WTC11 (cell line): Measurements from ENCODE around the gene SLC25A21. TPM values are rescaled to one million over a fixed set of nuclear protein-coding genes. Genes with fewer than 3 reads are reported as not detected.

Source experiments
- ATAC-seq: fragments of 200-7000 bp; cut with Tn5 transposase; 2 replicates; pipeline ENCODE4 v1.10.0; 2021; ENCODE audit warnings: mild to moderate bottlenecking, moderate library complexity
- CTCF ChIA-PET: fragments of 300-600 bp; sonication (Branson Sonifier 250); formaldehyde crosslinking; loops from one replicate; lab custom pipeline; 2021; ENCODE audit warnings: antibody characterized with exemption; lab: Charles Lee
- POLR2A ChIA-PET: fragments of 350-600 bp; sonication (Branson Sonifier 250); formaldehyde crosslinking; loops from one replicate; lab custom pipeline; 2021; ENCODE audit warnings: antibody characterized with exemption; lab: Charles Lee
- DNase-seq: peaks from one replicate; pipeline ENCODE4 v3.0.0; 2021; ENCODE audit warnings: low spot score
- H3K27ac Mint-ChIP-seq: 2 replicates; pipeline ENCODE4 v1.8.0; 2021; ENCODE audit warnings: mixed read lengths
- H3K27me3 Mint-ChIP-seq: 2 replicates; pipeline ENCODE4 v1.8.0; 2021; ENCODE audit warnings: low read depth, mild to moderate bottlenecking, moderate library complexity, mixed read lengths
- H3K36me3 Mint-ChIP-seq: 2 replicates; pipeline ENCODE4 v1.8.0; 2021; ENCODE audit warnings: mixed read lengths
- H3K4me1 Mint-ChIP-seq: 2 replicates; pipeline ENCODE4 v1.8.0; 2022; ENCODE audit warnings: mixed read lengths
- H3K4me3 Mint-ChIP-seq: 2 replicates; pipeline ENCODE4 v1.8.0; 2021; ENCODE audit warnings: mild to moderate bottlenecking, moderate library complexity, mixed read lengths
- H3K9me3 Mint-ChIP-seq: 2 replicates; pipeline ENCODE4 v1.8.0; 2021; ENCODE audit warnings: mixed read lengths
- ATF1 ChIP-seq: sonication (generic); formaldehyde crosslinking; IDR thresholded peaks from 2 replicates; pipeline ENCODE4 v1.8.1; 2023; ENCODE audit warnings: mild to moderate bottlenecking, moderate library complexity, missing genetic modification reagents
- HMGA2 ChIP-seq: fragments of 250-450 bp; sonication (Bioruptor Pico); IDR thresholded peaks from 2 replicates; pipeline ENCODE4 v1.4.0; 2021; ENCODE audit warnings: mild to moderate bottlenecking, moderate library complexity
- SMAD3 ChIP-seq: sonication (generic); formaldehyde crosslinking; IDR thresholded peaks from 2 replicates; pipeline ENCODE4 v1.8.0; 2022; ENCODE audit warnings: missing genetic modification reagents, mild to moderate bottlenecking, borderline replicate concordance
- SMAD4 ChIP-seq: sonication (generic); formaldehyde crosslinking; IDR thresholded peaks from 2 replicates; pipeline ENCODE4 v1.8.0; 2022; ENCODE audit warnings: mild to moderate bottlenecking, missing genetic modification reagents
- SP1 ChIP-seq: sonication (generic); formaldehyde crosslinking; conservative IDR thresholded peaks from 2 replicates; pipeline ENCODE4 v1.8.1; 2022; ENCODE audit warnings: missing genetic modification reagents
- ZNF219 ChIP-seq: sonication (generic); formaldehyde crosslinking; IDR thresholded peaks from 2 replicates; pipeline ENCODE4 v1.8.0; 2023; ENCODE audit warnings: missing genetic modification reagents, mild to moderate bottlenecking, borderline replicate concordance
- ZNF396 ChIP-seq: fragments of 250-450 bp; sonication (Bioruptor Pico); IDR thresholded peaks from 2 replicates; pipeline ENCODE4 v1.8.0; 2021; ENCODE audit warnings: mild to moderate bottlenecking, moderate library complexity, borderline replicate concordance
- ZNF416 ChIP-seq: fragments of 250-450 bp; sonication (Bioruptor Pico); IDR thresholded peaks from 2 replicates; pipeline ENCODE4 v1.9.0; 2021; ENCODE audit warnings: mild to moderate bottlenecking, inconsistent platforms
- ZNF423 ChIP-seq: fragments of 250-450 bp; sonication (Bioruptor Pico); IDR thresholded peaks from 2 replicates; pipeline ENCODE4 v2.1.2; 2022; ENCODE audit warnings: mild to moderate bottlenecking, moderate library complexity
- ZNF671 ChIP-seq: fragments of 250-450 bp; sonication (Bioruptor Pico); IDR thresholded peaks from 2 replicates; pipeline ENCODE4 v1.8.0; 2021; ENCODE audit warnings: mild to moderate bottlenecking
- total RNA-seq: library from RNA; stranded (reverse); gene quantifications from 3 replicates; pipeline ENCODE4 v1.2.3, GENCODE V29; 2021
- TF ChIP-seq, protein P1 (sequence below): sonication (generic); formaldehyde crosslinking; IDR thresholded peaks from 2 replicates; pipeline ENCODE4 v1.8.0; 2022; ENCODE audit warnings: mild to moderate bottlenecking, missing genetic modification reagents
- TF ChIP-seq, protein P2 (sequence below): fragments of 250-450 bp; sonication (Bioruptor Pico); IDR thresholded peaks from 2 replicates; pipeline ENCODE4 v1.9.0; 2021; ENCODE audit warnings: moderate library complexity, mild to moderate bottlenecking, inconsistent platforms, borderline replicate concordance
- TF ChIP-seq, protein P3 (sequence below): sonication (generic); formaldehyde crosslinking; IDR thresholded peaks from 2 replicates; pipeline ENCODE4 v1.8.0; 2022; ENCODE audit warnings: missing genetic modification reagents
- TF ChIP-seq, protein P4 (sequence below): fragments of 250-450 bp; sonication (Bioruptor Pico); IDR thresholded peaks from 2 replicates; pipeline ENCODE4 v1.9.0; 2021; ENCODE audit warnings: mild to moderate bottlenecking, borderline replicate concordance
- TF ChIP-seq, protein P5 (sequence below): sonication (generic); formaldehyde crosslinking; conservative IDR thresholded peaks from 2 replicates; pipeline ENCODE4 v1.8.1; 2022; ENCODE audit warnings: mild to moderate bottlenecking, missing genetic modification reagents
- TF ChIP-seq, protein P6 (sequence below): sonication (generic); formaldehyde crosslinking; IDR thresholded peaks from 2 replicates; pipeline ENCODE4 v1.8.1; 2023; ENCODE audit warnings: mild to moderate bottlenecking, missing genetic modification reagents

The SLC25A21 gene
- total RNA-seq, 1 experiment from 2014 or later, result 8.2 TPM

DNA sequence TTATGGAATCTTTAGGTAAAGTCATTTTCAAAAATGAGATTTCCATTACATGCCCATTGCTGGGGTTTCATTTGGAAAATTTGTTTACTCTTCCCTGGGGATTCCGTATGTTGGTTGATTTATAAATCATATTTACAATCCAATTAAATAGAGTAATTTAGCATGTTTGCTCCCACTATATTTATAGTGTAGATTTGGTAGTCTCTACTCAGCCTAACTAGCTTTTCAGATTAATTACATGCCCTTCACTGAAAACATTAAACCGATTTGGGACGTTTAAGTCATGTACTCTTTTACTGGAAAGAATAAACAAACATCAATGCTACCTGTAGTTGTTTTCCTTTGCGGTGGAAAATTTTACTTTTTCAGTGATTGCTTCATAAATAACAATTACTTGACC is 500.3 kb downstream of the SLC25A21 start:
- TF ChIP-seq, protein P1, sequence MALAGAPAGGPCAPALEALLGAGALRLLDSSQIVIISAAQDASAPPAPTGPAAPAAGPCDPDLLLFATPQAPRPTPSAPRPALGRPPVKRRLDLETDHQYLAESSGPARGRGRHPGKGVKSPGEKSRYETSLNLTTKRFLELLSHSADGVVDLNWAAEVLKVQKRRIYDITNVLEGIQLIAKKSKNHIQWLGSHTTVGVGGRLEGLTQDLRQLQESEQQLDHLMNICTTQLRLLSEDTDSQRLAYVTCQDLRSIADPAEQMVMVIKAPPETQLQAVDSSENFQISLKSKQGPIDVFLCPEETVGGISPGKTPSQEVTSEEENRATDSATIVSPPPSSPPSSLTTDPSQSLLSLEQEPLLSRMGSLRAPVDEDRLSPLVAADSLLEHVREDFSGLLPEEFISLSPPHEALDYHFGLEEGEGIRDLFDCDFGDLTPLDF, result no peak
- TF ChIP-seq, protein P2, sequence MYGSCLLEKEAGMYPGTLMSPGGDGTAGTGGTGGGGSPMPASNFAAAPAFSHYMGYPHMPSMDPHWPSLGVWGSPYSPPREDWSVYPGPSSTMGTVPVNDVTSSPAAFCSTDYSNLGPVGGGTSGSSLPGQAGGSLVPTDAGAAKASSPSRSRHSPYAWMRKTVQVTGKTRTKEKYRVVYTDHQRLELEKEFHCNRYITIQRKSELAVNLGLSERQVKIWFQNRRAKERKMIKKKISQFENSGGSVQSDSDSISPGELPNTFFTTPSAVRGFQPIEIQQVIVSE (CRISPR knock-in tag), result no peak
- TF ChIP-seq ZNF396 (CRISPR knock-in tag), result no peak
- TF ChIP-seq ZNF423 (CRISPR knock-in tag), result no peak
- no peak for TF ChIP-seq ATF1 (CRISPR knock-in tag)
- TF ChIP-seq HMGA2 (CRISPR knock-in tag), result no peak
- TF ChIP-seq SP1 (CRISPR knock-in tag), result no peak
- no peak for TF ChIP-seq SMAD3 (CRISPR knock-in tag)
- TF ChIP-seq ZNF219 (CRISPR knock-in tag), result no peak
- TF ChIP-seq, protein P3, sequence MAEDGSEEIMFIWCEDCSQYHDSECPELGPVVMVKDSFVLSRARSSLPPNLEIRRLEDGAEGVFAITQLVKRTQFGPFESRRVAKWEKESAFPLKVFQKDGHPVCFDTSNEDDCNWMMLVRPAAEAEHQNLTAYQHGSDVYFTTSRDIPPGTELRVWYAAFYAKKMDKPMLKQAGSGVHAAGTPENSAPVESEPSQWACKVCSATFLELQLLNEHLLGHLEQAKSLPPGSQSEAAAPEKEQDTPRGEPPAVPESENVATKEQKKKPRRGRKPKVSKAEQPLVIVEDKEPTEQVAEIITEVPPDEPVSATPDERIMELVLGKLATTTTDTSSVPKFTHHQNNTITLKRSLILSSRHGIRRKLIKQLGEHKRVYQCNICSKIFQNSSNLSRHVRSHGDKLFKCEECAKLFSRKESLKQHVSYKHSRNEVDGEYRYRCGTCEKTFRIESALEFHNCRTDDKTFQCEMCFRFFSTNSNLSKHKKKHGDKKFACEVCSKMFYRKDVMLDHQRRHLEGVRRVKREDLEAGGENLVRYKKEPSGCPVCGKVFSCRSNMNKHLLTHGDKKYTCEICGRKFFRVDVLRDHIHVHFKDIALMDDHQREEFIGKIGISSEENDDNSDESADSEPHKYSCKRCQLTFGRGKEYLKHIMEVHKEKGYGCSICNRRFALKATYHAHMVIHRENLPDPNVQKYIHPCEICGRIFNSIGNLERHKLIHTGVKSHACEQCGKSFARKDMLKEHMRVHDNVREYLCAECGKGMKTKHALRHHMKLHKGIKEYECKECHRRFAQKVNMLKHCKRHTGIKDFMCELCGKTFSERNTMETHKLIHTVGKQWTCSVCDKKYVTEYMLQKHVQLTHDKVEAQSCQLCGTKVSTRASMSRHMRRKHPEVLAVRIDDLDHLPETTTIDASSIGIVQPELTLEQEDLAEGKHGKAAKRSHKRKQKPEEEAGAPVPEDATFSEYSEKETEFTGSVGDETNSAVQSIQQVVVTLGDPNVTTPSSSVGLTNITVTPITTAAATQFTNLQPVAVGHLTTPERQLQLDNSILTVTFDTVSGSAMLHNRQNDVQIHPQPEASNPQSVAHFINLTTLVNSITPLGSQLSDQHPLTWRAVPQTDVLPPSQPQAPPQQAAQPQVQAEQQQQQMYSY, result no peak
- TF ChIP-seq, protein P4, sequence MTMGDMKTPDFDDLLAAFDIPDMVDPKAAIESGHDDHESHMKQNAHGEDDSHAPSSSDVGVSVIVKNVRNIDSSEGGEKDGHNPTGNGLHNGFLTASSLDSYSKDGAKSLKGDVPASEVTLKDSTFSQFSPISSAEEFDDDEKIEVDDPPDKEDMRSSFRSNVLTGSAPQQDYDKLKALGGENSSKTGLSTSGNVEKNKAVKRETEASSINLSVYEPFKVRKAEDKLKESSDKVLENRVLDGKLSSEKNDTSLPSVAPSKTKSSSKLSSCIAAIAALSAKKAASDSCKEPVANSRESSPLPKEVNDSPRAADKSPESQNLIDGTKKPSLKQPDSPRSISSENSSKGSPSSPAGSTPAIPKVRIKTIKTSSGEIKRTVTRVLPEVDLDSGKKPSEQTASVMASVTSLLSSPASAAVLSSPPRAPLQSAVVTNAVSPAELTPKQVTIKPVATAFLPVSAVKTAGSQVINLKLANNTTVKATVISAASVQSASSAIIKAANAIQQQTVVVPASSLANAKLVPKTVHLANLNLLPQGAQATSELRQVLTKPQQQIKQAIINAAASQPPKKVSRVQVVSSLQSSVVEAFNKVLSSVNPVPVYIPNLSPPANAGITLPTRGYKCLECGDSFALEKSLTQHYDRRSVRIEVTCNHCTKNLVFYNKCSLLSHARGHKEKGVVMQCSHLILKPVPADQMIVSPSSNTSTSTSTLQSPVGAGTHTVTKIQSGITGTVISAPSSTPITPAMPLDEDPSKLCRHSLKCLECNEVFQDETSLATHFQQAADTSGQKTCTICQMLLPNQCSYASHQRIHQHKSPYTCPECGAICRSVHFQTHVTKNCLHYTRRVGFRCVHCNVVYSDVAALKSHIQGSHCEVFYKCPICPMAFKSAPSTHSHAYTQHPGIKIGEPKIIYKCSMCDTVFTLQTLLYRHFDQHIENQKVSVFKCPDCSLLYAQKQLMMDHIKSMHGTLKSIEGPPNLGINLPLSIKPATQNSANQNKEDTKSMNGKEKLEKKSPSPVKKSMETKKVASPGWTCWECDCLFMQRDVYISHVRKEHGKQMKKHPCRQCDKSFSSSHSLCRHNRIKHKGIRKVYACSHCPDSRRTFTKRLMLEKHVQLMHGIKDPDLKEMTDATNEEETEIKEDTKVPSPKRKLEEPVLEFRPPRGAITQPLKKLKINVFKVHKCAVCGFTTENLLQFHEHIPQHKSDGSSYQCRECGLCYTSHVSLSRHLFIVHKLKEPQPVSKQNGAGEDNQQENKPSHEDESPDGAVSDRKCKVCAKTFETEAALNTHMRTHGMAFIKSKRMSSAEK (CRISPR knock-in tag), result no peak
- TF ChIP-seq, protein P5, sequence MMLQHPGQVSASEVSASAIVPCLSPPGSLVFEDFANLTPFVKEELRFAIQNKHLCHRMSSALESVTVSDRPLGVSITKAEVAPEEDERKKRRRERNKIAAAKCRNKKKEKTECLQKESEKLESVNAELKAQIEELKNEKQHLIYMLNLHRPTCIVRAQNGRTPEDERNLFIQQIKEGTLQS, result no peak
- TF ChIP-seq, protein P6, sequence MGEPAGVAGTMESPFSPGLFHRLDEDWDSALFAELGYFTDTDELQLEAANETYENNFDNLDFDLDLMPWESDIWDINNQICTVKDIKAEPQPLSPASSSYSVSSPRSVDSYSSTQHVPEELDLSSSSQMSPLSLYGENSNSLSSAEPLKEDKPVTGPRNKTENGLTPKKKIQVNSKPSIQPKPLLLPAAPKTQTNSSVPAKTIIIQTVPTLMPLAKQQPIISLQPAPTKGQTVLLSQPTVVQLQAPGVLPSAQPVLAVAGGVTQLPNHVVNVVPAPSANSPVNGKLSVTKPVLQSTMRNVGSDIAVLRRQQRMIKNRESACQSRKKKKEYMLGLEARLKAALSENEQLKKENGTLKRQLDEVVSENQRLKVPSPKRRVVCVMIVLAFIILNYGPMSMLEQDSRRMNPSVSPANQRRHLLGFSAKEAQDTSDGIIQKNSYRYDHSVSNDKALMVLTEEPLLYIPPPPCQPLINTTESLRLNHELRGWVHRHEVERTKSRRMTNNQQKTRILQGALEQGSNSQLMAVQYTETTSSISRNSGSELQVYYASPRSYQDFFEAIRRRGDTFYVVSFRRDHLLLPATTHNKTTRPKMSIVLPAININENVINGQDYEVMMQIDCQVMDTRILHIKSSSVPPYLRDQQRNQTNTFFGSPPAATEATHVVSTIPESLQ, result no peak
- no peak for TF ChIP-seq SMAD4 (CRISPR knock-in tag)
- no peak for TF ChIP-seq ZNF416 (CRISPR knock-in tag)
- no peak for TF ChIP-seq ZNF671 (CRISPR knock-in tag)
- H3K36me3 Mint-ChIP-seq, result no peaks in the 10 kb centered on the region
- H3K4me3 Mint-ChIP-seq, result no peak overlapping the region
- no peak overlapping the region for H3K27ac Mint-ChIP-seq
- H3K4me1 Mint-ChIP-seq, result peaks cover 25% of the 10 kb centered on the region
- CTCF ChIA-PET, result no interaction called here
- POLR2A ChIA-PET, result no interaction called here
- no peaks in the 10 kb centered on the region for H3K9me3 Mint-ChIP-seq
- no peak for DNase-seq
- peaks cover 61% of the 10 kb centered on the region for H3K27me3 Mint-ChIP-seq
- no peak for ATAC-seq
